GM19351 (cell line): ENCODE measurements around the gene BMAL2.

Experiments used
- ATAC-seq: cut with Tn5 transposase; IDR thresholded peaks from one replicate; pipeline ENCODE4 v1.9.1; 2021; ENCODE audit warnings: mild to moderate bottlenecking, moderate library complexity; ENCODE audit not compliant: unreplicated experiment

Gene BMAL2, protein sequence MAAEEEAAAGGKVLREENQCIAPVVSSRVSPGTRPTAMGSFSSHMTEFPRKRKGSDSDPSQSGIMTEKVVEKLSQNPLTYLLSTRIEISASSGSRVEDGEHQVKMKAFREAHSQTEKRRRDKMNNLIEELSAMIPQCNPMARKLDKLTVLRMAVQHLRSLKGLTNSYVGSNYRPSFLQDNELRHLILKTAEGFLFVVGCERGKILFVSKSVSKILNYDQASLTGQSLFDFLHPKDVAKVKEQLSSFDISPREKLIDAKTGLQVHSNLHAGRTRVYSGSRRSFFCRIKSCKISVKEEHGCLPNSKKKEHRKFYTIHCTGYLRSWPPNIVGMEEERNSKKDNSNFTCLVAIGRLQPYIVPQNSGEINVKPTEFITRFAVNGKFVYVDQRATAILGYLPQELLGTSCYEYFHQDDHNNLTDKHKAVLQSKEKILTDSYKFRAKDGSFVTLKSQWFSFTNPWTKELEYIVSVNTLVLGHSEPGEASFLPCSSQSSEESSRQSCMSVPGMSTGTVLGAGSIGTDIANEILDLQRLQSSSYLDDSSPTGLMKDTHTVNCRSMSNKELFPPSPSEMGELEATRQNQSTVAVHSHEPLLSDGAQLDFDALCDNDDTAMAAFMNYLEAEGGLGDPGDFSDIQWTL

DNA sequence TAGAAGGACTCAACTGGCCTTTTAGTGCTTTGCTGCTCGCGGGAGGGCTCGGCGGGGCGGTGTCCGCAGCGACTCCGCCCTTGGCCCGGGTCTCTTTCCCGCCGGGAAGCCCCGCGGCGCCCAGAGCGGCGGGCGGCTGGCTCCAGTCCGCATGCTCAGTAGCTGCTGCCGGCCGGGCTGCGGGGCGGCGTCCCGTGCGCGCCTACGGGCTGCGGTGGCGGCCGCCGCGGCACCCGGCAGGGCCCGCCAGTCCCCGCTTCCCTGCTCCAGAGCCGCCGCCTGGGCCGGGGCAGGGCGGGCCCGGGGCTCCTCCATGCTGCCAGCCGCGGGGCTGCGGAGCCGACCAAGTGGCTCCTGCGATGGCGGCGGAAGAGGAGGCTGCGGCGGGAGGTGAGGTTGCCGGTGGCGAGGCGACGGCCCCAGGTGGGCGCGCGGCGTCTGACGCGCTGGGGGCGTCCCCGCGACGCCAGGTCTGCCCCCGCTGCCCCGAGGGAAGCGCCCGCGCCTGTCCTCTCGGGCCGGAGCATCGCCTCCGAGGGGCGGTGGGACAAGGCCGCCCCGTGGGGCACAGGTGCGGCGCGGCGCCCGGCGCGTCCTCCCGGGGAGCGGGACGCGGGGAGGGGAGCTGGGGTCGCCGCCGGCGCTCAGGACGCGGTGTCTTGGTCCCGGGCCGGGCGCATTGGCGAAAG lies at the start of gene BMAL2:
Gene BMAL2 (plus strand): TSS at position 123 of the 689 bp plus-strand sequence. CDS start 237 bp downstream, at position 360.
- peak; percentile 37 for ATAC-seq

DNA sequence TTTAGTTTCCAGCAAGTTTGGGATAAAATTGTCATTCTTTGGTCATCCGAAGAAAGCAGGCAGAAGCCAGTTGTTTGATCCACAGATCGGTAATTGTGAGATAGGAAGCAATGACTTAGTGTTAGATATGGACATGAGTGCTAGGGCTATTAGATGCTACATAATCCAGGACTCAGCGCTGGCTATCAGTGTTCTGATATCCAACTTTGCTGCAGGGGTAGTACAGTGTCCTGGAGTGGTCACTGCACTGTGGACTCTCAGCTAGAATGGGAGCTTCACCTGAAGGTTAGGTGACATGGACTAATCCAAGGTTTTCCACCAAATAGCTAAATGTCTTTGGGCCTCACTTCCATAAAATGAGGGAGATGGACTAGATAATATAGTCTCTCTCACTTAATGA lies 48.6 kb upstream of the BMAL2 start:
- no peak for ATAC-seq

DNA sequence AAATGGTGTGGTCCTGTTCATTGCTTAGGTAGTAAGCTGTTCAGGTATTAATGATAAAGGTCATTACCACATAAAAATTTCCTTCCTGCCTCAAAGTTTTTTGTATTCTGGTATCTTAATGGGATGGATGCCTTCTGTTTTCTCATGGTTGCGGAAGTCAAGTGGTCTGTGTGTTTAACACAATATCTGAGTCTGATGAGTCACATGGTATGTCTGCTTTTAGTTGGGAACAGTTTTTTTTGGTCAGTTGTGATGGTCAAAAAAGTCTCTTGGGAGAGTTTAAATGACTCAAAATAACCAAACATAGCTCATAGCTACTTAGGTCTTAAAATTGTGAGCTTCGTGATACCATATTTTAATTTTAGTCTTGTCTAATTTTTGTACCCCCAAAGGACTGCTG lies 47.9 kb upstream of the BMAL2 start:
- ATAC-seq, result peak; percentile 71

DNA sequence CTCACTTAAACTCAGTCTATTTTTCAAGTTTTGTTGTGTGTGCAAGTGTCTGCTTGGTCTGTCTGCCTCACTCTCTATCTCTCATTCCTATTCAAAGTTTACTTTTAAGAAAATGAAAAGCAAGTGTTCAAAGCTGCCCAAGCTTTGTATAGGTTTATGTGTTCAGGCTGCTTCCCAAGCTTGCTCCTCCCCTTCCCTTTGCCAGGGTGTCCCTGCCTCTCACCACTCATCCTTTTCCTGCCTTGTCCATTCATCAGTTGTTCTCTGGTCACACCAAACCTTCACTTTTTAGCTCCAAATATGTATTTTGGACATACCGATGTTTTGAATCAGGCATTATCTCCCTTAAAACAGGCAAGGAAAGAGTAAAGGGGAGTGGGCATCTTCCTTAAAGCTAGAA lies 47.2 kb upstream of the BMAL2 start:
- no peak for ATAC-seq

DNA sequence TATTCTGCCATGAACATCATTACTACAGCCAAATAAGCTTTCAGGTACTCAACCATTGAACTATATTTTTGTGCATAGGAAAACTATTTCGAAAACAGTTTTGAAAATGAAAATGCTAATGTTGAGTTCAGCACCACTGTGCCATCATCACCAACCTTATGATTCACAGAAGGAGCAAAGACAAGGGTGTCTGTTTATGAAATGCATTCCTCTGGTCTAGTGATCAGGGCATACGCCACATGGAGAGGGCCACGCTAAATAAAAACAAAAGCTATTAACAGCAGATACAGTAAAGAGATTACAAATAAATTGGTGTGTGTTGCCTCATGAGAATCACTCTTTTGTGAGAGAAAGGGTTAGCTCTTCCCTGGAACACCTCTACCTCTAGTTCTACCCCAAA lies 43.2 kb upstream of the BMAL2 start:
- ATAC-seq, result no peak

DNA sequence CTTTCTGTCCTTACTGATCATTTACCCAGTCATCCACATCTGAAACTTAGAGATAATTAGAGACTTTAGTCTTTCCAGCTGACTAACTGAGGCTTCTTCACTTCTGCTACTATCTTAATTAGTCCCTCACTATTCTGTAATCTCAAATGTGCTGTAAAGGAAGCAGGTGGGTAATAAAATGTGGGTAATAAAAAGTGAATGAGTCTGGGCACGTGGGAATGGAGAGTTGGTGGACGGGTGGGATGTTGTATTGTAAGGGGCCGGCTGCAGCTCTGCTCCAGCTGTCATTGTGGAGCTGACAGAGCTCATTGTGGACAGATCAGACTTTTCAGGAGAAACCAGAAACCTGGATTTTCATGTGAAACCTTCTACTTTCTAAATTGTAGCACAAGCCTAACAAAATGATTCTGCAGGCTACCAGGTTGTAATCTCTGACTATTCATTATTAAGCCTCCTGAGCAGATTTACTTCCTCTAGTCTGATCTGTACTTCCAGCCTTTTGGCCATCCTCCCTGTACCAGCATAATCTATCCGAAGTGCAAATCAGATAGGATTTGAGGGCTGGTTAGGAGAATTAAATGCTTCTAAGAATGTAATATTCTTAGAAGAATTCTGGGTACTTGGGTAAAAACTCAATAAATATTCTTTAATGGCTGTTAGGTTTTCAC lies 42.0 kb upstream of the BMAL2 start:
- no peak for ATAC-seq

DNA sequence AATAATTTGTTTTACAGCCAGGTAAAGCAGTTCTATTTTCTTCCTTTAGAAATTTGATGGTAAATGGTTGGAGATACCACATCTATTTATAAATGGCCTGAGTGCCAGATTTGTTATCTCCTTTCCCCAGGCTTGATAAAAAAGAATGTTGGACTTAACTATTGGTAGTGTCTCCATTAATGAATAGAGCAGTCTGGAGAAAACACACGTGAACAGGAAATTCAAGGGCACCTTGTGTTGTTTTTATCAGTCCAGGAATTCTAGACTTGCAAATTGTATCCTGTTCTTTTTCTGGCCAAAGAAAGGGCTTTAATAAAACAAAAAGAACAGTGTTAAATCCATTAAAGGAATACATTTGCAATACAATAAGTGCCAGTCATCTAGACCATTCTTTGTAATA lies 40.8 kb upstream of the BMAL2 start:
- ATAC-seq, result no peak

DNA sequence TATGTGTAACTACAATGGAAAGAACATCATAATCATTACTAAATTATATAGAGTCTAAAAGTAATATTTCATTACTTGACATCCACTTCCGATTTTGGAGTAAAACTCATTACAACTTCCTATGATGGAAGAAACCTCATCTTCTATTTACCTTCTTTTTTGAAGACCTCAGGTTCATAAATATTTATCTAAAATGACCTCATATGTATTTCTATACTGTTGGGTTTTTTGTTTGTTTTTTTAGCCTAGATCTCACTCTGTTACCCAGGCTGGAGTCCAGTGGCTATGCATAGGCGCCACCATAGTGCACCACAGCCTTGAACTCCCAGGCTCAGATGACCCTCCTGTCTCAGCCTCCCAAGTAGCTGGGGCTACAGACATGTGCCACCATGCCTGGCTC lies 39.9 kb upstream of the BMAL2 start:
- no peak for ATAC-seq

DNA sequence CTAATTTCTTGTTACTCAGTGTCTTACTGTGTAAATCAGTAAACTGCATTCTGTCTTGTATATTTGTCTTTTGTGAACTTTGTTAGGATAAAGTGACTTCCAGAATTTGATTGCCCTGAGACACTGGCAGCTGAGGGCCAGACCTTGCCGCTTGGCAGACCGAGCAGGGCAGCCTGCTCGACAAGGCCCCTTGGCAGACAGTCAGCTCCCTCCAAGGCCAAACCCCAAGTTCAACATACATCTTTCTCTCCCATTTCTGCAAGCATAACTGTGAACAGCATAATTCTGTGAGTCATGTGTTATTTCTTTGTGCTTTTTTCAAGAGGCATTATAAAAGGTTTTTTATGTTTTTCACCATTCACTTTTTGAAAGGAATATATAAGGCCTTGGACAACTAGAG lies 39.2 kb upstream of the BMAL2 start:
- ATAC-seq, result no peak

DNA sequence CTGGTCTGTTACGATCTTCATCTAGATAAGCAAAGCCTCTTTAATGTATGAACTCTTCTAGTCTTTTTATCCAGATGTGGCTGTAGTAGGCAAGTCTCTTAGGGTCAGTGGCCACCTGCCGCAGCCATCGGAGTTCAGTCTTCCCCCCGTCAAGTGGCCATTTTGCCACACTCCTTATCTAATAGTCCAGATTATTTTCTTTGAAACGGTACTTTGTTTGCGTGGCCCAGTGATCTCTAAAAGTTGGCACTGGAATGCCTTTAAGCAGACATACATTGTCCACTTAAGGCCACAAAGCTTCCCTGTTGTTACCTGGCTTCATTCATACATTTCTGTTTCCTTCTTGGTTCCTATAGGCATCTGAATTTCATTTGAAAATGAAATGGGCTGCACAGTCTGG lies 36.0 kb upstream of the BMAL2 start:
- ATAC-seq, result no peak

DNA sequence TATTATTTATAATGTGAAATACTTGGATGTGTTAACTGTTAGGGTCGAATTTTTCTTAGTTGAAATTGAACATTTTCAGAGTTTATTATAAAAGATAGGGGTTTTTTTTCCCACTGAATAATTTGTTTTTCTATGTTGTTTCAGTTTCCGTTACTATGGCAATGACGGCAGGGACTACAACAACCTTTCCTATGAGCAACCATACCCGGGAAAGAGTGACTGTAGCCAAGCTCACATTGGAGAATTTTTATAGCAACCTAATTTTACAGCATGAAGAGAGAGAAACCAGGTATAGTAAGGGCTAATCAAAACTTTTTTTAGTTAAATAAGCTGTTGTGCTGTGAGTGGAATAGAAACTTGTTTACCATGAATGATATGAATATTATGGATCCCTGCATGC lies 35.1 kb upstream of the BMAL2 start:
- ATAC-seq, result no peak

DNA sequence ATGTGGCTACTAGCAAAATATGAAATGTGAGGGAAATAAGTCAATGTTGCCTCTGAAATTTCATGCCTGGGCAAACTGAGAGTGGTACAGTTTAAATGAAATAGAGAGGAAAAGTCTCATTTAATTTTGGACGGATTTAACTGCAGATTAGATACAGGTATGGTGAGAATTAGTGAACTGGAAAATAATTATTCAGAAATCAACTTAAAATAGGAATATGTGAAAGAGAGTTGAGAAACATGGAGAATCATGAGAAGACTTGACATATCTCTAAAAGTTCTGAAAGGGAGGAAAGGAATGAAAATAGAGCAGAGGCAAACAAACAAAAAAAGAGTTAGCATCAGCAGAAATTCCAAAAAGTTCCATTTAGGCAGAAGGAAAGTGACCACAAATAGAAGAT lies 33.5 kb upstream of the BMAL2 start:
- no peak for ATAC-seq

DNA sequence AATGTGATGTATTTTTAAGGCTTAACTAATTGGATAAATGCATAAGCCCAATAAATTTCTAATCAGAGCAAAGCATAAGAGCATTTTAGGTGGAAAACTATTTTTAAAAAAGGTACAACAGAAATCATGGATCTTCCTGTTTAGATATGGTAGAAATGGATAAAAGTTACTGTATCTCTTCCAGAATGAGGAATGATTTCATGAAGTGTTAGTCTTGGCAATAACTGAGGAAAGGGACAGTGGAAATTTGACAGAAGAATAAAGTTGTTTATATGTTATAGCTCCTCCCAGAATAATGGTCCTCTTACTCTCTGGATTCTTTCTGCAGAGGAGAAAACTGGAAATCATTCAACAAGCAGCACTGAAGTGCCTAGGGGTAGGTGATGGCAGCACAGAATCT lies 32.4 kb upstream of the BMAL2 start:
- no peak for ATAC-seq

DNA sequence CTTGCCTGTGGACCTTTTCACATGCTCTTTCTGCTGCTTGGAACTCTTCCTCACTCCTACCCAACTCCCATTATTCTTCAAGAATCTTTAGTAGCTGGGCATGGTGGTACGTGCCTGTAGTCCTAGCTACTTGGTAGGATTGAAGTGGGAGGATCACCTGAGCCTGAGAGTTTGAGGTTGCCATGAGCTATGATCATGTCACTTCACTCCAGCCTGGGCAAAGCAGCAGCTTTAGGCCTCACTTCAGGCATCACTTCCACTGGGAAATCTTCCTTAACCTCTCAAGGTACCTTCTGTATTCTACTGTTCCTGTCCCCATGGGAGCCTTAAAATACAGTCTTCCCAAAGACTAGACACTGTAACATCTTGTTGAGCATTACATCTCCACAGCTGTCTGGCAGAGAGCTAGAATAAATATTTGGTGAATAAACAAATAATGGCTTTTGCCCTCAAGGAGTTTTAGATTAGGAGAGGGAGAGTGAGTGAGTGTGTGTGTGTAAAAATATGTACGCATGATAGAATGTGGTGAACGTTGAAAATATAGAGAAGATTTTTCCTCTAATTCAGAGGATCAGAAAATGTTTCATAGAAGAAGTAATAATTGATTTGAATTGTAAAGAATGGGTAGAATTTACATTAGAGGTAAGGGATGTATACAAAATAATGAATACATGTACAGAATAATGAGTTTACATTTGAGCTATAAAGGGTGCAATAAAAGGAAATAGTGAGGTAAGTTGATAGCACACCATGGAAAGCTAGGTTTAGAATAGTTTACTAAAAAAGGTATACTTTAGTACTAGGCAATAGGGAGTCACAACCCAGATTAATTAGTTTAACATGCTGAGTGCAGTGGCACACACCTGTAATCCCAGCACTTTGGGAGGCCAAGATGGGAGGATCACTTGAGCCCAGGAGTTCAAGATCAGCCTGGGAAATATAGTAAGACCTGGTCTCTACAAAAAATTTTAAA lies 29.2 kb upstream of the BMAL2 start:
- no peak for ATAC-seq

DNA sequence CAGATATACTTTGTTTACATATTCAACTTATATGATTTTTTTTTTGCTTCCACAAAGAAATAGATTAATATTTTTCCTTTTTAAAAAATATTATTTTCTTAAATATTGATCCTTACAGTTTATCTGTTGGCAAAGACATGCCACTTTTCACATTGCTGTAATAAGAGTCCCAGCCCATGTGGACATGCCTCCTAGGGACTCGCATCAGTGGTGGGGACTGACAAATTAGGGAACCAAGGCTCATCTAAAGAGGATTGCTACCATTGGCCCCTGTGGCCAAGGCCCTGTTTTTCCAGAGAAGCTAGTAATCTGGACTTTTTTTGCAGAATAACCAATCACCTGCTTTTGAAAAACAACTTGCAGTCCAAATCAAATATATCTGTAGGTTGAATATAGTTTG lies 27.8 kb upstream of the BMAL2 start:
- no peak for ATAC-seq

DNA sequence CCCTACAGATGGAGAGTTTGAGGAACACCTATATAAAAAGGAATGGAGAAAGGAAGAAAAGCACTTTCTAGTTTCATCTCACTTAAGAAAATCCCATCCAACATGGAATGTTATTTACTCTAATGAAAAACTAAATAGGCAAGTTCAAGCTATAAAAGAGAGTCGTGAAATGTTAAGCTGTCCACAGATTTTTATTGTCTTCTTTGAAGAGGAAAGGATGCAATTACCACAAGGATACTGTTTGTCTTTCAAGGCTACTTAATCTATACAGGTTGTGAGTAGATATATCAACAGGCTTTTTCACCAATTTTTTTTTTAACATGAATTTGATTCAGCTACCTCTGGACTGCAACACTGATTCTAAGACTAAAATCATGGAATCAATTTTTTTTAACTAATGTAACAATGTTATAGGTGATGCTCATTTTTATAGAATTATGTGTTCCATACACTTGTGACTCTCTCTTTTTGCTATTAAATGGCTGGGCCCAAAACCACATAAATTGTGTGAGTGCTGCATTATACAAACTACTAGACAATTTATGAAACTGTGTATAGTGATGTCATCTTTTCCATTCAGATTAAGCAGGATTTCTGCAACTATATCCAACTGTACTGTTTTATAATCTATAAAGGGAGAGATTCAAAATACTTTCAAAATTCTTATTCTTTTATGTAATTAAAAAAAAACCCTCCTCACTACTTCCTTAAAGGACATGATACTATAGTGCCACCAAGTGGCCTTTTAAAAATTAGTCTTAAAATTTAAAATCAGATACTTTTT lies 26.8 kb upstream of the BMAL2 start:
- no peak for ATAC-seq

DNA sequence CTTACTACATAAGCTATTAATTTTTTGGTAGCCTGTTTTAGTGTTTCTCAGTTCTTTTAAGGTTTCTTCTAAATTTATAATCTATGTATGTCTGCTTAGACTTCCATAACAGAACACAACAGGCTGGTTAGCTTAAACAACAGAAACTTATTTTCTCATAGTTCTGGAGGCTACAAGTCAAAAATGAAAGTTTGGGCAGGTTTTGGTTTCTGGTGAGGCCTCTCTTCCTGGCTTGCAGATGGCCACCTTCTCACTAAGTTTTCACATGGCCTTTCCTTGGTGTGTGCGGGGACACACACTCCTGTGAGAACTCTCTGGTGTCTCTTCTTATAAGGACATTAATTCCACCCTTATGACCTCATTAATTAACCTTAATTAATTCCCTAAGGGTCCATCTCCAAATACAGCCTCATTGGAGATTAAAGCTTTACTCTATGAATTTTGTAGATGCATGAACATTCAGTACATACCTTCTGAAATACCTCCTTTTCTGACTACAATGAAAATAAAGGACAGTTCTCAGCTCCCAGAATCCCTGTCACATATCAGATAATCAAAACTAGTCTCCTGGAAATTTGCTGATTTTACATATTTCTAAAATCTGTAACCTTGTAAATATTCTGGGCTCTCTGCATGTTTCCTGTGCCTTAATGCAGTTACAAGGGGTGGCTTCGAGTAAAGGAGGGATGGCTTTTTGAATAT lies 23.2 kb upstream of the BMAL2 start:
- peak; percentile 78 for ATAC-seq

DNA sequence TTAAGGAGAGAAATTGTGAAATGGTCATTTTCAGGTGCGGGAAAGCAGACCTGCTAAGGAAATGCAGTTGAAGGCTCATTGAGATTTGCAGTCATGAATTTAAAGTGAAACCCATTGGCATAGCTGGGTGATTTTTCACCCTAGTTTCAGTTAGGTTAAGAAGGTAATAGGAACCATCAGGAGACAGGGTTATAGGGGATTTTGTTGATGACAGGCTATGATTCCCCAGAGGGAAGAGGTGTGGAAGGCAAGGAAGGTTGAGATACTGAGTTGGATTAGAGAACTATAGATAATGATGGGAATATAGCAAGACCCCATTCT lies 22.7 kb upstream of the BMAL2 start:
- no peak for ATAC-seq

DNA sequence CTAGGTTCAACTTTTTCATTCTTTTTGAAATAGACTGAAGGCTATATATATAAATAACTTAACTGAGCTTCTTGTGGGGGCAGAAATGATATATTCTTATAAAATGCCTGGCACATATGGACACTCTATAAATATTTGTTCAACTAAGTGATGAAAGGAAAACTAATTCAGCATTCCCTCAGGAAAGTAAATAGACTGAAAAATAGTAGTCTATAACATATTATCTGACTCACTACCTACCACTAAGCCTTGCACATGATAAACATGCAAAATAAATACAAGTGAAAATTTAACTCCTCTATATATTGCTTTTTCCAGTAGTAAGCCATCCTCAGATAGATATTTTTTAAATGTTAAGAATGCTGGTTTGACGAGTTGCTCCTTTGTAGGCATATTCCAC lies 15.7 kb upstream of the BMAL2 start:
- ATAC-seq, result no peak
